NCI-H1930 (cell line): ENCODE measurements around the gene TANK.
"Not testable (repeated sequence)": the region's sequence is repeated elsewhere in the genome, so short reads cannot be mapped to it uniquely, and the experiment has no call there.

Experiments used
- DNase-seq, 2 experiments: peaks; one replicate each; lab custom pipeline; 2025; lab: John Stamatoyannopoulos, UW

The TANK gene, protein sequence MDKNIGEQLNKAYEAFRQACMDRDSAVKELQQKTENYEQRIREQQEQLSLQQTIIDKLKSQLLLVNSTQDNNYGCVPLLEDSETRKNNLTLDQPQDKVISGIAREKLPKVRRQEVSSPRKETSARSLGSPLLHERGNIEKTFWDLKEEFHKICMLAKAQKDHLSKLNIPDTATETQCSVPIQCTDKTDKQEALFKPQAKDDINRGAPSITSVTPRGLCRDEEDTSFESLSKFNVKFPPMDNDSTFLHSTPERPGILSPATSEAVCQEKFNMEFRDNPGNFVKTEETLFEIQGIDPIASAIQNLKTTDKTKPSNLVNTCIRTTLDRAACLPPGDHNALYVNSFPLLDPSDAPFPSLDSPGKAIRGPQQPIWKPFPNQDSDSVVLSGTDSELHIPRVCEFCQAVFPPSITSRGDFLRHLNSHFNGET

DNA sequence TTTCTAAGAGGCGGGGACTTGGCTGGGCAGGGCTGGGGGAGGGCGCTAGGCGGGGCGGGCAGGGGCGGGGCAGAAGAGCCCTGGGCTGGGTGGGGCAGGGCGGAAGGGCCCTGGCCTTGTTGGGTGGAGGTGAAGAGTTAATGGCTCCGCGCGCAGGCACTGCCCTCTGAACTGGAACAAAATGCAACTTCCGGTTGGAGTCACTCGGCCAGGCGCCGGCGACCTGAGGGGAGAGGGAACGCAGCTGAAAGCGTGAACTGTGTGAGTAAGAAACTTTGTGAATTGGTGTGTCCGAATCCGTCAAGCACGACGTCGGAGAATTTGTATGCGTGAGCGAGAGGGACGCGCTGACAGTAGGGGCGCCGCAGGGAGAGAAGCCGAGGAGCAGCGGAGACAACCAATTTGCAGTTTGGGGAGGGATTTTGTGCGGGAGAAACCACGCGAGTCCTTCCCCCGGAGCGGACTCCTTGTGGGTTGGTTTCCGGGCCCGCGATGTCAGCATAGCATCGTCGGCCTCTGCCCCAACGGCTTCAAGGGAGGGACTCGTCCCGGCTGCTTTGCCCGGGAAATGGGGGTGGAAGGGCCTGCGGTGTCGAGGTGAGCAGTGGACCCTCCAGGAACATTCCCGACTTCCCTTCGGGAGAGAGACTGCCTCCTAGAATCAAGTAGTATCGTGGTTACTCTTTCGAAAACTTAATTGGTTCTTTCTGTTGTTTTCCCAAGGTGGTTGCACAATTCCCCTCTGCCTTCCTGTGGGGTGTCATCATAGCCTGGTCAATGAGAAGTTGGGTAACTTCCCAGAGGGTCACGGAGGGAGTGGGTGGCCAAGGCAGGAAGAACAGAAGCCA lies at the start of gene TANK:
TSS of gene TANK (plus strand) at position 203 of the 848 bp plus-strand sequence. CDS start 19,235 bp downstream, outside the sequence.
- DNase-seq: peak; percentile 88 to 94

DNA sequence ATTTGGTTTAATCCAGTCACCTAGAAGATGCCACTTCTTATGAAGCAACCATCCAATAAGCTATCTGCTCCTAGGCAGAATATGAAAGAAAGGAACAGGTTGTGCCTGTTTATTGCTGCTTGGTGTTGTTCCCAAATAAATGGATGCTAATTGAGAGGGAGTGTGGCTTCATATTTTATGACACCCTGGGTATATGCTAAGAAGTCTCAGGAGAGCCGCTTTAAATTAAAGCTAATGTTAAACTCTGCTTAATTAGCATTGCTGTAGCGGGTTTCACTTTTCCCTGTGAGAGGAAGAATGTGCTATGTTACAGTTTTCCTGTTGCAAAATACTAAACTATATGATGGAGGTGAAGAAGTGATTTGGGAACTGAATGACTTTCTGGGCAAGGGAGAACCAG lies 48.7 kb upstream of the TANK start:
- DNase-seq: no peak

- peak; percentile 12 to 29 for DNase-seq
These were observed 47.3 kb upstream of the TANK start for GRCh38 chr2:161112908-161113307.

DNA sequence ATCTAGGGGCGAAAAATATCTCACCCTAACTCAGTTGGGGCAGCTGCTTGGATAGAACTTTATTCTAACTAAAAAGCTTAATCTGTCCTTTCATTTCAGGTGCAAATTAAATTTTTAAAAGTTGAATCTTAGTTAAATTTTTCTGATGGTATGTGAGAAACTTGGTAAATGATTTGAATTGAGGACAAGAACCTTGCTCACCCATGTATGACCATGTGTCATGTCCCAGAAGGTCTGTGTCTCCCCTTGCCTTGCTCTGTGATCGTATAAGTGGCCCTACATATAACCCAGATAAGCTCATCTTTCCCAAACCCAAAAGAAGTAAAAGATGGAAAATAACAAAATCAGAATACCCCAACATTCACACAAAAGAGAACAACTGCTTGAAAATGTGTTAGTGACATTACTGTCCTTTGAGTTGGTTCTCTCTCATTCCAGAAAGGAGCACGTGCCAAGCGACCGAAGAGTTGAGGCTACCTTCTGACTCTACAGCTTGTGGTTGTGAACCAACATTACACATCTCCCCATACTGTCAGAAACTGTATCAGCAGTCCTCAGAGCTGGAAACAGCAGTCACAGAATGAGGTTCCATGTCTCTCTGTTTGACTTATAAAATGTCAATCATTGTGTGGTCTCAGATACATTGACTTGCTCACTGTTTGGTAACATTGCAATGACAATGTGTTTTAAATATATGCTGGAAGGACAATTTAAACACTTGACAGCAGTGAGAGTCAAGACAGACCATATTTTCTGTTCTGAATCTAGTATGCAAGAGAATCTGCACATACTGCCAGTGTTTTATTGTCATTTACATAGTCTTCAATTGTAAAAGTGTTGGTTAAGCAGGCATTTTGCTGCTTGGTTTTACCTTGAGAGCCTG lies 46.3 kb upstream of the TANK start:
- no peak for DNase-seq

DNA sequence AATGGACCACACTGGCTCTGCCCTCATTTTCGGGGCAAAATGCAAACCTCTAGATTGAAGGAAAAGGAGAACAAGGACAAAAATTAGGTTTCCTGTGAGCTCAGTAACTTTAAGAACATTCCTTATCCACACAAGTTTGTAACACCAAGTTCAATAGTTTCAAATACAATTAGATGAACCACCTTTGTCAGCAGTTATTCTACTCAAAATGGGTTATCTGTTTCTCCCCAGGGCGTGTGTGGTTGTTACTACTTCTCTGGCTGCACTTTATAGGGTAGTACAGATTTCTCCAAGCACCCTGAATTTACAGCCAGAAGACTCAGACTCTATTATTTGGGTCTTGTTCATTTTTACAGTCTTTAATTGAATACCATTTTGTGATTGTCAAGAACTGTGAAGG lies 45.0 kb upstream of the TANK start:
- DNase-seq: no peak

- DNase-seq: no peak
These were observed 44.4 kb upstream of the TANK start for GRCh38 chr2:161115605-161116380.

GRCh38 chr2:161116509-161116908 lies 43.7 kb upstream of the TANK start:
- DNase-seq: no peak

DNA sequence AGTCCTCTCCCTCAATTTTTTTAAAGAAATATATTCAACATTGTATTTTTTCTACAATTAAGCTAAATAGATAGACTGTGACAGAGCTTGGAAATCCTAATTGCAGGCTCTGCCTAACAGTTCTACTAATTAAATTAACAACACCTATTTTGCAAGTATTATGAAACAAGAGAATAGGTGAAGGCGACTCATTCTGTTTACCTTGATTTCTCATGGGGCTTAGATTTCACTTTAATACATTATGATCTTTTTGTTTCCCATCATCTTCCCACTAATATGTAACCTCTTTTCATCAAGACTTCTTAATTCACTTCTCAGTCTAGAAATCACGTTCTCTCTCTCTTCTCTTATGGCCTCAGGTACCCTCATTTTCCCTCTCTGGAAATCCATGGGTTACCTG lies 42.7 kb upstream of the TANK start:
- DNase-seq: no peak

DNA sequence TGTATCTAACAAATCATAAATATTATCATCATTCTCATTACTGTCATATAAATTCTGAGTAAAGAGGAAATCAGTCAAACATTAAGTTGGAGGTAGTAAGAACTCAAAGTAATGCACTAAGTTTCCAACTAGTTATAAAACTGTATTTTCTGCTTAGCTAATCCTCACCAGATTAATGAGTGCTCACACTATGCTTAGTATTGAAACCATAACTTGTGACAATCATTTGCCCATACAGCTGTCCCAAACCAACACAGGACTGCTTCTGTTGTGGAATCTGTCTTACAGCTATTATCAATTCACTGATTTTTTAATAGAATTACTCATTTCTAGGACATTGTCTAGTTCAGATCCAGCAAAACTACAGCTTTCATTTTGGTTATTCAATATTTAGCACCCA lies 41.5 kb upstream of the TANK start:
- no peak for DNase-seq

DNA sequence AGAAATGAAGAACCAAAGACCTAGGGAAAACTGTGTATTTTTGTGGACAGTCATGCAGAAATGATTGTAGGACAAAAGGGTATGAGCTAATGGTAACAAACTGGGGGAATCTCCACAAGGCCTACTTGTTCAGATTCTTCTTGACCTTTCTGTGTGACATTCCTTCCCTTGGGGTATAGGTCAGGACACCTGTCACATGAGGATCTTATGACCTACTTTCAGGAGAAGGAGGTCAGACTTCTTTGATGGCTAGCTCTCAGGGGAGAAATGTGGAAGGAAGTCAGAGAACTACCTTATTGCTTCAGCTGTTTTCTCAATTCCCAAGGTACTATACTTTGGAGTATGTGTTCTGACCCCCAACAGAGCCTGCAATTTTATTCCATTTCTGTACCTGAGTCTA lies 40.7 kb upstream of the TANK start:
- no peak for DNase-seq

DNA sequence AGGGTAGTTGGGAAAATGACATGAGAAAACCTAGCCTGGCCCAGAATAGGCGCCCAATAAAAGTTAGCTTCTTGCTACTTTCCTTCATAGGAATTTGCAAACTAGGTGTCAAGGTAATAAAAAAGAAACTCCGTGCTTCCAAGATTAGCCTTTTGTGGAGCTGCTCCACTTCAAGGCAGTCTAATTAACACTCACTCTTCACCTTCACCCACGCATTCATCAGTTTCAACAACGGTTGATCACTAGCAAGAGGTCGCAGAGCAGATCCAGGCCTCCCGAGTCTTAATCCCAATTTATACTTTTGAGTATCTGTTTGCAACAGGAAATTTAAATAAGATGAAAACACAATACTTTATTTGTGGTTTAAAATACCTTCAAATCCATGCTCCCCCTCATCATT lies 39.5 kb upstream of the TANK start:
- DNase-seq: no peak

DNA sequence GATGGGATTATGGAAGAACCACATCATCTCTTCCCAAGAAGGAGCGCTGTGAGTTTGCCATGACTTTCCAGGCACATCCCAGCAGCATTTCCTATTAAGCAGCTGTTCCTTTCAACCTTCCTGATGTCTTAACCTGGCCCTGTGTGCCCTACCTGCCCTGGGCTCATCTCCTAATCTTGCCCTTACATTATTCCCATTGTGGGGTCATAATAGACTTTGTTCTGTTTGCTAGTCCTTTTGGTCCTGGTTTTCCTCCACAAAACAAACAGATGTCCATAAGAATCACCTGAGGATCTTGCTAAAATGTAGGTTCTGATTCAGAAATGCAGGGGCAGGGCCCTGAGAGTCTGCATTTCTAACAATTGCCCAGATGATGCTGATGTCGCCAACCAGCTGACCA lies 38.6 kb upstream of the TANK start:
- DNase-seq: no peak

DNA sequence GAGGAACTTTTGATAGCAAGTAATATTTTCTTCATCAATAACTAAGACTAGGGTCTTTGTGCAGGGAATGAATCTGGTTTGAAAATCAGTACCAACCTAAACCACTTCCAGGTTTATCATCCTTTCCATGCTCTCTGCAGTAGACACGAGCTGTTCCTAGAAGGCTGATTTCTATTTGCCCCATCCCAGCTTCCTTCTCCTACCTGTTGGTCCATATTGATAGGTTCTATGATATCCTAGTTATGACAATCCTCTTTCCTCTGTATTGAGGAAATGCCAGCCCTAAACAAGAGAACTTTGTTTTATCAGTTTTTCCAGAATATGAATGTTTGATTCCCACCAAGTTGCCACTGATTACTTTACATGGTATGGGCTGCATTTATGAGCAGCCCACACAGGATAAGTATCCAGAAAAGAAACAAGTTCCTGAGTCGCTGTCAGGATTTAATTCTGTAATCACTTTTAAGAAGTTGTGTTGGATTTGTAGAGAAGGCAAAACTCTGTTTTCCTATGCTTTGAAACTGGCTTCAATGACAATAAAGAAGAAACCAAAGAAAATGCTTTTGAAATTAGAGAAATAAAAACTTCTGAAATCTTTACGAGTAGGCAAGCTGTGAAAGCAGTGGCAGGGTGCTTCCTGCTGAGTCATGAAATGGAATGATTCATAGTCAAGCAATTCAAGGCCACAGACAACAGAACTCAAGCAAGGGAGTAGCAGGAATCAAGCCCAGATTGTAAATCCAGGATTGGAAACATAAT lies 37.3 kb upstream of the TANK start:
- DNase-seq: no peak

- DNase-seq: no peak
These were observed 36.6 kb upstream of the TANK start for GRCh38 chr2:161123531-161124030.

- DNase-seq: no peak
These were observed 36.0 kb upstream of the TANK start for GRCh38 chr2:161124201-161124600.

- no peak for DNase-seq
These were observed 31.3 kb upstream of the TANK start for GRCh38 chr2:161128885-161129284.

GRCh38 chr2:161130354-161130753 lies 29.9 kb upstream of the TANK start:
- no peak for DNase-seq

- no peak for DNase-seq
These were observed 29.1 kb upstream of the TANK start for GRCh38 chr2:161131074-161131680.

DNA sequence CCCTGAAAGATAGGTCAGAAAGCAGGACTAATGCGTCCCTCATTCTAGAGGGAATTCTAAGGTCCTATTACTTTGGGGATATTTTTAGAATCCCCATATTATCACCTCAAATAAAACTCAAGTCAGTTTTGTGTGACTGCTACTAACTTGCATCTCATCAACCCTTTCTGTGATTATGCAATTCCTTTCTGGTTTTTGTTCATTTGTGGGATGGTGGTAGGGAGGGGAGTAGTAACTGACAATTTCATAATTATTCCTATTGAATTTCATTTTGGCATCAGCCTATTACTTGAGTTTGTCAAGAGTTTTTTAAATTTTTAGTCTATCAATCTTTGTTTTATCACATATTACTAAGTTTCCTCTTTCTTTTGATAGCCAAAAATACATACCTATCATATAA lies 28.4 kb upstream of the TANK start:
- DNase-seq: no peak

DNA sequence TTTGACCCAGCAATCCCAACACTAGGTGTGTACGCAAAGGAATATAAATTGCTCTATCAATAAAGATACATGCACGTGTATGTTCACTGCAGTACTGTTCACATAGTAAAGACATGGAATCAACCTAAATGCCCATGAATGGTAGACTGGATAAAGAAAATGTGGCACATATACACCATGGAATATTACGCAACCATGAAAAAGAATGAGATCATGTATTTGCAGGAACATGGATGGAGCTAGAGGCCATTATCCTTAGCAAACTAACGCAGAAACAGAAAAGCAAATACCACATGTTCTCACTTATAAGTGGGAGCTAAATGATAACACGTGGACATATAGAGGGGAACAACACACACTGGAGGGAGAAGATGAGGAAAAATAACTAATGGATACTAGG lies 27.8 kb upstream of the TANK start:
- DNase-seq: not testable (repeated sequence)
